Nephron (organoid): ENCODE results near the gene MLH3.
A peak's percentile ranks its signal among the peaks of the same experiment; 100 is the strongest.
"Not testable (repeated sequence)": the region's sequence is repeated elsewhere in the genome, so short reads cannot be mapped to it uniquely, and the experiment has no call there.

Source experiments
- H3K27ac Mint-ChIP-seq, 3 experiments: 2 replicates each; pipeline ENCODE4 v1.8.0; 2020; ENCODE audit warnings: mixed read lengths in 3 of 3, mild to moderate bottlenecking in 2 of 3, moderate library complexity in 1 of 3
- H3K27me3 Mint-ChIP-seq: 2 replicates; pipeline ENCODE4 v1.8.0; 2021; ENCODE audit warnings: low read depth, mild to moderate bottlenecking, moderate library complexity, mixed read lengths
- H3K36me3 Mint-ChIP-seq: 2 replicates; pipeline ENCODE4 v1.8.0; 2020; ENCODE audit warnings: low read depth, mixed read lengths
- H3K4me1 Mint-ChIP-seq: 2 replicates; pipeline ENCODE4 v1.8.0; 2020; ENCODE audit warnings: mixed read lengths
- H3K4me3 Mint-ChIP-seq, 3 experiments: 2 replicates each; pipeline ENCODE4 v1.8.0; 2020; ENCODE audit warnings: mild to moderate bottlenecking in 3 of 3, mixed read lengths in 3 of 3, moderate library complexity in 2 of 3
- H3K9me3 Mint-ChIP-seq: 2 replicates; pipeline ENCODE4 v1.8.0; 2020; ENCODE audit warnings: mixed read lengths
- TF ChIP-seq, protein P1 (sequence below), 3 experiments: fragments of 200-600 bp; sonication (generic); IDR thresholded peaks; one replicate each; pipeline ENCODE4 v1.5.0; 2021; ENCODE audit warnings: antibody characterized with exemption in 3 of 3; ENCODE audit not compliant: unreplicated experiment in 3 of 3

MLH3 gene

DNA sequence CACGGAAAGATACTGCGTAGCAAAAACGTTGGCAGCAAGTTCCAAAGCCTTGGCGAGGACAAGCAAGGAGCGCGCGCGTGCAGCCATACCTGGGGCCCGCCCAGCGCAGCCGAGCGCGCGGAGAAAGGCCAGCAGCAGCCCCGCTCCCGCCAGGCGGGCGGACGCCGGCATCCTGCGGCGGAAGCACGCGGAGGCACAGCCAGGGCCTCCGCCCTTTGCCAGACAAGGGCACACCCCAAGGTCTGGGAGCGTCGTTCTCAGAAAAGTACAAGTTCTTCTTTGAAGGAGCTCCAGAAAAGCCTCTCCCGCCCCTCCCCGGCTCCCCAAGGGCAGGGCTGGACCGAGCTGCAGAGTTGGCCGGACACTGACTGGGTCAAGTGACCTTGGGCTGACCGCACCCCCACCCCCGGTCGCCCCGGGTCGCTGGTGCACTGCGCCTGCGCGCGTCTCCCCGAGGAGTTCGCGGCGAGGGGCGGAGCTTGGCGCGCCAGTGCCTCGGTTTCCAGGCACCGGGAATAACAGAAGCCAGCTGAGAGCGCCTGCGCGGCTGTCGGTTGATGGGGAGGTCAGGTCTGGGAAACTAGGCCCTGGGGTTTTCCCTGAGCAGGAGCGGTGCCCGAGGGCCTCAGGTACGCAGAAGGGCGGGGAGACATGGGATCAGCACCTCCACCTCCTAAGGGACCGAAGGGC lies 18.0 kb upstream of the MLH3 start, which contains the start of gene ZC2HC1C:
Gene ZC2HC1C, plus strand, starts transcription at position 521 of the 690 bp plus-strand sequence. CDS start 933 bp downstream, outside the sequence.
- TF ChIP-seq, protein P1, sequence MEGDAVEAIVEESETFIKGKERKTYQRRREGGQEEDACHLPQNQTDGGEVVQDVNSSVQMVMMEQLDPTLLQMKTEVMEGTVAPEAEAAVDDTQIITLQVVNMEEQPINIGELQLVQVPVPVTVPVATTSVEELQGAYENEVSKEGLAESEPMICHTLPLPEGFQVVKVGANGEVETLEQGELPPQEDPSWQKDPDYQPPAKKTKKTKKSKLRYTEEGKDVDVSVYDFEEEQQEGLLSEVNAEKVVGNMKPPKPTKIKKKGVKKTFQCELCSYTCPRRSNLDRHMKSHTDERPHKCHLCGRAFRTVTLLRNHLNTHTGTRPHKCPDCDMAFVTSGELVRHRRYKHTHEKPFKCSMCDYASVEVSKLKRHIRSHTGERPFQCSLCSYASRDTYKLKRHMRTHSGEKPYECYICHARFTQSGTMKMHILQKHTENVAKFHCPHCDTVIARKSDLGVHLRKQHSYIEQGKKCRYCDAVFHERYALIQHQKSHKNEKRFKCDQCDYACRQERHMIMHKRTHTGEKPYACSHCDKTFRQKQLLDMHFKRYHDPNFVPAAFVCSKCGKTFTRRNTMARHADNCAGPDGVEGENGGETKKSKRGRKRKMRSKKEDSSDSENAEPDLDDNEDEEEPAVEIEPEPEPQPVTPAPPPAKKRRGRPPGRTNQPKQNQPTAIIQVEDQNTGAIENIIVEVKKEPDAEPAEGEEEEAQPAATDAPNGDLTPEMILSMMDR (IDR thresholded peaks at IDR 0.05; ENCODE audit: unreplicated experiment in 3 of 3) = no peak
- Mint-ChIP-seq H3K4me1 (peaks cover 5% of the 10 kb centered on the region), H3K4me3 (peak within 1 kb of the TSS in 1 of 3 experiments; percentile 90), H3K27ac (peak within 1 kb of the TSS in 1 of 3 experiments; percentile 89), H3K9me3 (no peaks in the 10 kb centered on the region), H3K36me3 (no peaks in the 10 kb centered on the region), H3K27me3 (no peaks in the 10 kb centered on the region)

DNA sequence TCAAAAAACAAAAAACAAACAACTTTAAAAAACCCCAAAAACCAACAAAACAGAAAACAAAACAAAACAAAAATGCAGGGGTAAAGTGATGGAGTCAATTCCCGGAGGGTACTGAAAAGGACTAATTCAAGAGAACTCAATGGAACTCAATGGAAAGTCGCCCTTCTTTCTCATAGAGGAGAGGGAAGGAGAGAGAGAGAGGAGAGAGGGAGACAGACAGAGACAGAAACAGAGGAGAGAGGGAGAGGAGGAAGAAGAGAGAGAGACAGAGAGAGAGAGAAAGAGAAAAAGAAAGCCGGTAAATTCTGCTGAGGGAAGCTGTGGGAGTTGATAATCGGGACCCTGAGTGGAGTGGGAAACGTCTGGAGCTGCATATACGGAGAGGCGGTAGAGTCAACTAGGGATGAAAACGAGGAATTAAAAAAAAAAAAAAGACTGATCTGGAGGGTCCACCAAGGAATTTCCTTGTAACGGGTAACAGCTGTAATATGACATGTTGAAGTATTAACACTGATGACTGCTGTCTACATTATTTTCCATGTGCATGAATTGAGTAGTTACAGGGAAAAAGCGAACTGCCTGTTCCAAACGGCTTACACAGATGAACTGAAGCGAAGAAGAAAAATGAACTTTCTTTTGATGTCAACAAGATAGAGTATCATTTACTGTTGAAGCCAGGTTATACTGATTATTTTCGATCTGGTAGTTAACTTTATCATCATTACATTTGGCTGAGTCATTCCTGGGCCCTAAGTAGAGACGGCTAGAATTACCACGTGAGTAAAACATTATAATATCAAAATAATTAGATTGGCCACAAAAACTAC lies 17.2 kb upstream of the MLH3 start:
- Mint-ChIP-seq H3K27me3 (no peaks in the 10 kb centered on the region), H3K36me3 (no peaks in the 10 kb centered on the region), H3K4me1 (peaks cover 12% of the 10 kb centered on the region), H3K27ac (no peak overlapping the region), H3K9me3 (no peaks in the 10 kb centered on the region), H3K4me3 (no peak overlapping the region)
- TF ChIP-seq, protein P1 (IDR thresholded peaks at IDR 0.05; ENCODE audit: unreplicated experiment in 3 of 3) = no peak

DNA sequence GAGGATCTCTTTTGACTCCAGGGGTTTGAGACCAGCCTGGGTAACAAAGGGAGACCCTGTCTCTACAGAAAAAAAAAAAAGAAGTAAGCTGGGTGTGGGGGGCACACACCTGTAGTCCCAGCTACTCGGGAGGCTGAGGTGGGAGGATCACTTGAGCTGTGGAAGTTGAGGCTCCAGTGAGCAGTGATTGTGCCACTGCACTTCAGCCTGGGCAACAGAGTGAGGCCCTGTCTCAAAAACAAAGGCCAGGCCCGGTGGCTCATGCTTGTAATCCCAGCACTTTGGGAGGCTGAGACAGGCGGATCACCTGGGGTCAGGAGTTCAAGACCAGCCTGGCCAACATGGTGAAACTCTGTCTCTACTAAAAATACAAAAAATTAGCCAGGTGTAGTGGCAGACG lies 16.5 kb upstream of the MLH3 start:
- not testable (repeated sequence) for H3K9me3 Mint-ChIP-seq, H3K36me3 Mint-ChIP-seq, H3K27ac Mint-ChIP-seq, H3K4me3 Mint-ChIP-seq, H3K27me3 Mint-ChIP-seq
- peaks cover 19% of the 10 kb centered on the region for H3K4me1 Mint-ChIP-seq

GRCh38 chr14:75067212-75067611 lies 15.9 kb upstream of the MLH3 start:
- no peak overlapping the region for H3K27ac Mint-ChIP-seq
- H3K4me1 Mint-ChIP-seq = peaks cover 21% of the 10 kb centered on the region
- H3K36me3 Mint-ChIP-seq = no peaks in the 10 kb centered on the region
- TF ChIP-seq, protein P1 (IDR thresholded peaks at IDR 0.05; ENCODE audit: unreplicated experiment in 3 of 3) = no peak
- no peaks in the 10 kb centered on the region for H3K27me3 Mint-ChIP-seq
- no peak overlapping the region for H3K4me3 Mint-ChIP-seq
- H3K9me3 Mint-ChIP-seq = no peaks in the 10 kb centered on the region

DNA sequence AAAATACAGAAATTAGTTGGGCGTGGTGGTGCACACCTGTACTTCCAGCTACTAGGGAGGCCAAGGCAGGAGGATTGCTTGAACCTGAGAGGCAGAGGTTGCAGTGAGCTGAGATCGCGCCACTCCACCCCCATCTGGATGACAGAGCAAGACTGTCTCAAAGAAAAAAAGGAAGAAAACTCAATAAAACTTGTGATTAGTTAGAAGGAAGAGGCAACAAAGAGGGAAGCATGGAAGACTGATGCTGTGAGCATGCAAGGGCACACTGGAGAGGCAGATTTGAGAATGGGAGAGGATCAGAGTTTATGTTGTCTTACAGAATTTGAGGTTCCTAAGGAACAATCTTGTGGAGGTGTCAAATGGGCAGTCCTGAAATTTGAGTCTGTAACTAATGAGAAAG lies 15.4 kb upstream of the MLH3 start:
- H3K4me1 Mint-ChIP-seq = peaks cover 21% of the 10 kb centered on the region
- H3K27me3 Mint-ChIP-seq = no peaks in the 10 kb centered on the region
- H3K9me3 Mint-ChIP-seq = no peaks in the 10 kb centered on the region
- TF ChIP-seq, protein P1 (IDR thresholded peaks at IDR 0.05; ENCODE audit: unreplicated experiment in 3 of 3) = no peak
- H3K36me3 Mint-ChIP-seq = no peaks in the 10 kb centered on the region
- H3K27ac Mint-ChIP-seq = no peak overlapping the region
- H3K4me3 Mint-ChIP-seq = no peak overlapping the region

DNA sequence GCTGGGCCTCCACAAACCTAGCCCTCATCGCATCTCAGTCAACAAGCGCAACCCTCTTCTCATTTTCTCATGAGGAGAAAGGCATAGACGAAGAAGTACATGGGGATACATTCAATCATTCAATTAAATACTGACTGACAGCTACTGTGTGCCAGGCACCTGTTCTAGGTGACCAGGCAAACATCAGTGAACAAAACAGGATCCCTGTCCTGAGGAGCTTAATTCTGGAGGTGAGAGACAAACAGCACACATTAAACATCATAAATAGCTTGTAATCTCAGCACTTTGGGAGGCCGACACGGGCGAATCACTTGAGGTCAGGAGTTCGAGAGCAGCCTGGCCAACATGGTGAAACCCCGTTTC lies 12.9 kb upstream of the MLH3 start:
- Mint-ChIP-seq H3K4me1 (peaks cover 16% of the 10 kb centered on the region), H3K27me3 (no peaks in the 10 kb centered on the region), H3K27ac (peak overlapping the region; percentile 26 to 69 (median 38)), H3K9me3 (peaks cover 2% of the 10 kb centered on the region), H3K36me3 (peaks cover 18% of the 10 kb centered on the region), H3K4me3 (peak overlapping the region; percentile 96 to 100 (median 99))
- TF ChIP-seq, protein P1 (IDR thresholded peaks at IDR 0.05; ENCODE audit: unreplicated experiment in 3 of 3) = no peak
